Activated CD8-positive, alpha-beta memory T cell treated with anti-CD3 and anti-CD28 coated beads, Interleukin-2, amount 50 U/mL, for 24 hours (primary cell): ENCODE results near the gene PRKAG3.

Source experiments
- DNase-seq: peaks from one replicate; pipeline ENCODE4 v3.0.0-alpha.2; 2020; ENCODE audit errors: extremely low read depth

PRKAG3 gene

GRCh38 chr2:218839888-218840287 is 8.3 kb upstream of the PRKAG3 start:
- no peak for DNase-seq

DNA sequence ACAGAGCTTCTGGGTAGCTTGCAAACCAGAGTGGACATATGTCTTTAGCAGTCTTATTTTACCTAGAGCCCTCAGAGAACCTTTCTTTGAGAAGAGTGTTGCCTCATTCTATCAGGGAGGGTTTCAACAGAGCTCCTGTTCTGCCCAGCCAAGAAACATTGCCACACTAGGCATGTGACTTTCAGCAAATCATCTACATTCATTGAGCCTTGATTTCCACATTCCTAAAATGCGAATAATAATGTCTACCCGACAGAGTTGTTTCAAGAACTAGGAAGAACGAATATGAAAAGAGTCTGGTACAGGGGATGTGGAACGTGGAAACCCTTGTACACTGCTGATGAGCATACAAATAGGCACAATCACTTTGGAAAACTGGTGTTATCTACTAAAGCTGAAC is 7.8 kb upstream of the PRKAG3 start:
- DNase-seq, result no peak

DNA sequence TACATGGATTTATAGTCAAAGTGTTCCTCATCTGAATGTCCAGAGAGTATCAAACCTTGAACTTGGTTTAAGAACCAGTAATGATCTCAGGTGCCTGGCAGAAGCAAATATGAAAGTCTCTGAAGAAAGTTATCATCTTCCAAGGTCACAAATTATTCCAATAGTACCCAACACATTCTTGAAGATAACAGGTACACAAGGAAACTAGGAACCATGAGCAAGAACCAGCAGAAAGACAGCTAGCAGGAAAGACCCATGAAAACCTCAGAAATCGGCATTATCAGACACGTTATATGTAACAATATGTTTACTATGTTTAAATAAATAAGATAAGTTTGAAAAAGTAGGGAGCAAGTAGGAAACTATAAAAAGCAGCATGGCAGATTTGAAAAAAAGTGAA is 5.9 kb upstream of the PRKAG3 start:
- DNase-seq, result no peak

- no peak for DNase-seq
These were observed 3.1 kb upstream of the PRKAG3 start for GRCh38 chr2:218834685-218835084.

GRCh38 chr2:218833023-218833609 is 1.5 kb upstream of the PRKAG3 start:
- DNase-seq, result no peak

DNA sequence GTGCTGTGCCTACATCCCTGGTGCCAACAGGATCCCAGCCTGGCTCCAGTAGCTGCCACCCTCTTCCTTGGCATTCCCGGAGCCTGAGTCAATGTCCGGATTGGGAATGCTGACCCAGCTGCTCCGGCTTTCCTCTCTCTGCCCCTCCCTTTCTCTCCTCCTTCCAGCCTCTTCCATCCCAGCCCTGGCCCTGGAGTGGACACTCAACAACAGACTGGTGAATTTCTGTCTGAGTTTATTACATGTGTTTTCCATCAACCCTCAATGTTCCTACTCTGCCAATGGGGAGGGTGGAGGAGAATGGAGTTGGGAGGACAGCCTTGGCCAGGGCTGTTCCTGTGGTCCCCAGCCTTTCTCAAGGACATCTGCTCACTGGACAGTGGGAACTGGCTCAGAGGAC is 917 bp upstream of the PRKAG3 start:
- DNase-seq, result no peak

- no peak for DNase-seq
These were observed 478 bp upstream of the PRKAG3 start for GRCh38 chr2:218832081-218832480.

DNA sequence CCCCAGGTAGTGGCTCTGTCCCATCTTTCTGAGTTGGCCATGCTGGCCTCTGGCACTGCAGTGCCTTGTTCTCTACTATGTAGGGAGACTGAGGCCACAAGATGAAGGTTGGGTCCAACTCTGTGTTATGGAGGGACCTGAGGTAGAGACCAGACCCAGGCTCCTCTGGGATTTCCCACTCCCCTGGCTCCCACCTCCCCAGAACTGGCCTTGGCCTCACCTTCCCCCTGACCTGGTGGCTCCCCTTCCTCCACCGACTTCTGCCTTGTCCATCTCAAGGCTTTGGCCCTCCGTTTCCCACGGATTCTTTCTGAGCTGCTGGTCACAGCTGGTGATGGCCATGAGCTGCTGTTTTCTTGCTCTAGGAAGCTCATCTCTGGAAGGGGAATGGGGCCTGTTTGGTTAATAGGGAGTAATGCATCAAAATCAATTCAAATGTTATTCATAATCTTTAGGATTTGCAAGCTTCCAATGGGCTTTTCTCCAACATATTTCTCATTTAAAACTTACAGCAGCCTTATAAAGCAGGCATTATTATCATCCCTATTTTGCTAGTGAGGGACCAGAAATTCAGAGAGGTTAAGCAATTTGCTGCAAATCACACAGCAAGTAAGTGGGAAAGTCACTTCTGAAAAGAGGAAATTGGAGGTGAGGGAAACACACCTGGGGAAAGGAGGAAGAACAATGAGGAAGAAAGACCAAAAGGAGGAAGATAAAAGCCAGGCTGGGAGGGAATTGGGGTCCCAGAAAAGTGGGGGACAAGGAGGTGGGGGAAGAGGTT is 887 bp downstream of the PRKAG3 start:
- no peak for DNase-seq

GRCh38 chr2:218829868-218830451 is 1.6 kb downstream of the PRKAG3 start:
- DNase-seq, result no peak

GRCh38 chr2:218828477-218828778 is 3.2 kb downstream of the PRKAG3 start:
- no peak for DNase-seq

DNA sequence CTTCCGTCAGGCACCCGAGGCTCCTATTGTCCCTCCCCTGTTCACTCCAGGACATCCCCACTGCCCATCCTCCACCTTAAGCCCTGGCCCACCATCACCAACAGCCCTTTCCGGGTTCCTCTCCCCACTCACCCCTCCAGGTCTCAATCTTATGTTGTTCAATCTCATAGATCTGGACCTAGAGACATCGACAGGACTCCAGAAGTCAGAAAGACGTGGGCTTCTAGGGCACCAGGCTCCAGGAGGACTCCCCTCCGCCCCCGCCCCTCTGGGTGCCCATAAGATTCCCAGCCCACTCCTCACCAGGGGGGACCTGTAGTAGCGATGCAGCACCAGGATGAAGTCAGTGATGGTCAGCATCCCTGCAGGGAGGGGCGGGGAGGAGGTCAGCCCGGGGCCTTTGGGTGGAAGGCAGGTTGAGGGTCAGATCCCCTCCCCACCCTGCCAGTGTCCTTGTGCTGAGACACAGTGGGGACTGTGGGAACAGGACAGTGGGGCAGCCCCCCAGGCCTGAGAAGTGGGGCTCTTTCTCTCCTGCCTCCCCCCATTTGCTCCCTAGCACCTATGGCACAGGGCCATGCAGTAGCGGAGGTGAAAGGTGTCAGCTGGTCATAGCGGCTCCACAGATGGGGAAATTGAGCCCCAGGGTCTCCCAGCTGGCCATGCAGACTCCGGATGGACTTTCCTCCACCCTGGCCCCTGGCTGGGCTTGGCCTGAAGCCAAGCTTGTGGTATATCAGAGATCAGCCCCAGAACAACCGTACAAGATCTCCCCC is 3.7 kb downstream of the PRKAG3 start:
- DNase-seq, result no peak

GRCh38 chr2:218826791-218827190 is 4.8 kb downstream of the PRKAG3 start:
- no peak for DNase-seq

- DNase-seq, result no peak
These were observed 7.6 kb downstream of the PRKAG3 start for GRCh38 chr2:218824004-218824403.

GRCh38 chr2:218823196-218823855 is 8.3 kb downstream of the PRKAG3 start:
- DNase-seq, result no peak

GRCh38 chr2:218822622-218823021 is 9.0 kb downstream of the PRKAG3 start:
- no peak for DNase-seq

- no peak for DNase-seq
These were observed 9.9 kb downstream of the PRKAG3 start for GRCh38 chr2:218821605-218822211.

GRCh38 chr2:218820746-218821369 is 10.7 kb downstream of the PRKAG3 start:
- DNase-seq, result no peak

- DNase-seq, result no peak
These were observed 12.5 kb downstream of the PRKAG3 start for GRCh38 chr2:218819093-218819492.

GRCh38 chr2:218816561-218817011 is 15.0 kb downstream of the PRKAG3 start:
- no peak for DNase-seq

GRCh38 chr2:218815649-218816048 is 16.0 kb downstream of the PRKAG3 start:
- DNase-seq, result no peak

DNA sequence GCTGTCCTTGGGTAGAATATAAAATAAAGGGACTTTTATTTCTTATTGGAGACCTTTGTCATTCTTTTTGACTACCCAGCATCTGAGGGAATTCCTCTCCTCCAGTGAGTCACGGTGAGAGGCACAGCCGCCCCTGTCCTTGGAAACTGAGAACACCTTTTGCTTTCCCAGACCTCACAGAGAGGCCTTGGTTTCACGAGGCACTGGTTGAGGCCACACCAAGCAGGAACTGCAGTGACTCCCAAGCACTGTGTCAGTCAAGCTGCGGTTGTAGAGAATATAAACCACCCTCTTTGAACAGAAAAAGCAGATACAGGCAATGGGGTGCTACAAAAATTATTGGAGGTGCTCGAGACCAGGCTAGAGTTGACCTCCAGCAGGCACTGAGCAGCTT is 16.4 kb downstream of the PRKAG3 start:
- no peak for DNase-seq
